ENCODE results near the gene CPTP.

- no peak for TF ChIP-seq CTCF (IDR thresholded peaks at IDR 0.05; ENCODE audit: poor library complexity, severe bottlenecking)
- no peak for TF ChIP-seq POLR2AphosphoS5 (IDR thresholded peaks at IDR 0.05)
- TF ChIP-seq EZH2 (IDR thresholded peaks at IDR 0.05; ENCODE audit: borderline replicate concordance, insufficient read depth, low read length, poor library complexity, severe bottlenecking): no peak
- no peak for TF ChIP-seq TAF1 (IDR thresholded peaks at IDR 0.05; ENCODE audit: low read depth)
- no peak for TF ChIP-seq MXI1 (conservative IDR thresholded peaks at IDR 0.05; ENCODE audit: poor library complexity, severe bottlenecking)
- TF ChIP-seq RAD21 (conservative IDR thresholded peaks at IDR 0.05): no peak
- TF ChIP-seq EP300 (conservative IDR thresholded peaks at IDR 0.05; ENCODE audit: poor library complexity, severe bottlenecking): no peak
- no peak for TF ChIP-seq SMC3 (conservative IDR thresholded peaks at IDR 0.05; ENCODE audit: poor library complexity)
- TF ChIP-seq REST (IDR thresholded peaks at IDR 0.05; ENCODE audit: borderline replicate concordance): no peak
These were observed 15.6 kb downstream of the CPTP start for GRCh38 chr1:1340185-1340584.

All from neural cell (in vitro differentiated cells).